WERI-Rb-1 (cell line): ENCODE data around the gene GNA15.
A peak's percentile ranks its signal among the peaks of the same experiment; 100 is the strongest.

ENCODE experiments used
- DNase-seq: peaks from one replicate; pipeline ENCODE4 v3.0.0-alpha.2; 2020
- H3K27ac ChIP-seq: fragments of 250-450 bp; sonication (Bioruptor Pico); 2 replicates; pipeline ENCODE4 v1.5.1; 2020; ENCODE audit warnings: mild to moderate bottlenecking, moderate library complexity
- H3K27me3 ChIP-seq: fragments of 250-450 bp; sonication (Bioruptor Pico); 2 replicates; pipeline ENCODE4 v1.5.1; 2021; ENCODE audit warnings: mild to moderate bottlenecking, low read depth, moderate library complexity; ENCODE audit not compliant: insufficient read depth, severe bottlenecking
- H3K36me3 ChIP-seq: fragments of 250-450 bp; sonication (Bioruptor Pico); 2 replicates; pipeline ENCODE4 v1.5.1; 2020; ENCODE audit warnings: mild to moderate bottlenecking, moderate library complexity
- H3K4me3 ChIP-seq: 2 replicates; pipeline ENCODE4 v1.5.1; 2011; ENCODE audit warnings: low read depth, mild to moderate bottlenecking, control low read depth, low read length
- H3K9me3 ChIP-seq: fragments of 250-450 bp; sonication (Bioruptor Pico); 2 replicates; pipeline ENCODE4 v1.5.1; 2021; ENCODE audit warnings: mild to moderate bottlenecking, moderate library complexity; ENCODE audit not compliant: severe bottlenecking
- TF ChIP-seq, protein P1 (sequence below): IDR thresholded peaks from 2 replicates; pipeline ENCODE4 v1.5.1; 2011; ENCODE audit warnings: low read depth, mild to moderate bottlenecking, control low read depth, inconsistent platforms, low read length

The GNA15 gene

DNA sequence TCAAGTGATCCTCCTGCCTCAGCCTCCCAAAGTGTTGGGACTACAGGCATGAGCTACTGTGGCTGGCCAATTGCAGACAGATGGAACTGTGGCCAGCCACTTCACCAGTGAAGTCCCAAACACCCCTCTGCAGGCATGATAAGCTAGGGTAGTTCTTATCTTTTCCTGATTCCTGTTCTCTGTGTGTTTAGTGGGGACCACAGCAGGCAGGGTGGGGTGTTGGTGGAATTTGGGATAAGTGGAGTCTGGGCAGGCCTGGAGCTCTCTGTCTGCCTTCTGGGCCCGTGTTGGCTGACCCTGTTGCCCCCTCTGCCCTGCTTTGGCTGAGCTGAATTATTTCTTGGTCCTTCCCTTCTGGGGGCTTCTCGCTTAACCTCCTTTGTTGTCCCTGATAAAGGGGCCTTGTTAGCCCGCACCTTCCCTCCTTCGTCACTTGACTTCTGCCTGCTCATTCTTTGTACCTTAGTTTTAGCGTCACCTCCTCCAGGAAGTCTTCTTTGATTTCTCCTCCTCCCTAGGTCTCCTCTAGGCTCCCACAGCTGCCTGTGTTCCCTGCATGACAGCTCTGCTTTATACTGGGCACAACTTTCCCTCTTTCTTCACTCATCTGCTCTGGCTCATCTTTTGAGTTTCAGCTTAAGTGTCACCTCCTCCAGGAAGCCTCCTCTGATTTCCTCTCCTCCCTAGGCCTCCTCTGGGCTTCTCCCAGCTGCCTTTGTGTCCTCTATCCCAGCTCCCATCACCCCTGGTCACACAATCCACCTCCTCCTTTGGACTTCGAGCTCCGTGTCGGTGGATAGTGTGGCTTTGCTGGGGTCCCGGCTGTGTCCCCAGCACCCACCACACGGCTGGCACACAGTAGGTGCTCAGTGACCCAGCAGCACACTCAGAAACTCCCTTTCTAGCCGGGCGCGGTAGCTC lies 48.1 kb downstream of the GNA15 start:
- no peak overlapping the region for H3K27ac ChIP-seq
- no peak overlapping the region for H3K4me3 ChIP-seq
- no peaks in the 10 kb centered on the region for H3K27me3 ChIP-seq
- no peak for DNase-seq
- TF ChIP-seq, protein P1, sequence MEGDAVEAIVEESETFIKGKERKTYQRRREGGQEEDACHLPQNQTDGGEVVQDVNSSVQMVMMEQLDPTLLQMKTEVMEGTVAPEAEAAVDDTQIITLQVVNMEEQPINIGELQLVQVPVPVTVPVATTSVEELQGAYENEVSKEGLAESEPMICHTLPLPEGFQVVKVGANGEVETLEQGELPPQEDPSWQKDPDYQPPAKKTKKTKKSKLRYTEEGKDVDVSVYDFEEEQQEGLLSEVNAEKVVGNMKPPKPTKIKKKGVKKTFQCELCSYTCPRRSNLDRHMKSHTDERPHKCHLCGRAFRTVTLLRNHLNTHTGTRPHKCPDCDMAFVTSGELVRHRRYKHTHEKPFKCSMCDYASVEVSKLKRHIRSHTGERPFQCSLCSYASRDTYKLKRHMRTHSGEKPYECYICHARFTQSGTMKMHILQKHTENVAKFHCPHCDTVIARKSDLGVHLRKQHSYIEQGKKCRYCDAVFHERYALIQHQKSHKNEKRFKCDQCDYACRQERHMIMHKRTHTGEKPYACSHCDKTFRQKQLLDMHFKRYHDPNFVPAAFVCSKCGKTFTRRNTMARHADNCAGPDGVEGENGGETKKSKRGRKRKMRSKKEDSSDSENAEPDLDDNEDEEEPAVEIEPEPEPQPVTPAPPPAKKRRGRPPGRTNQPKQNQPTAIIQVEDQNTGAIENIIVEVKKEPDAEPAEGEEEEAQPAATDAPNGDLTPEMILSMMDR: no peak
- peaks cover 11% of the 10 kb centered on the region for H3K36me3 ChIP-seq
- no peaks in the 10 kb centered on the region for H3K9me3 ChIP-seq

DNA sequence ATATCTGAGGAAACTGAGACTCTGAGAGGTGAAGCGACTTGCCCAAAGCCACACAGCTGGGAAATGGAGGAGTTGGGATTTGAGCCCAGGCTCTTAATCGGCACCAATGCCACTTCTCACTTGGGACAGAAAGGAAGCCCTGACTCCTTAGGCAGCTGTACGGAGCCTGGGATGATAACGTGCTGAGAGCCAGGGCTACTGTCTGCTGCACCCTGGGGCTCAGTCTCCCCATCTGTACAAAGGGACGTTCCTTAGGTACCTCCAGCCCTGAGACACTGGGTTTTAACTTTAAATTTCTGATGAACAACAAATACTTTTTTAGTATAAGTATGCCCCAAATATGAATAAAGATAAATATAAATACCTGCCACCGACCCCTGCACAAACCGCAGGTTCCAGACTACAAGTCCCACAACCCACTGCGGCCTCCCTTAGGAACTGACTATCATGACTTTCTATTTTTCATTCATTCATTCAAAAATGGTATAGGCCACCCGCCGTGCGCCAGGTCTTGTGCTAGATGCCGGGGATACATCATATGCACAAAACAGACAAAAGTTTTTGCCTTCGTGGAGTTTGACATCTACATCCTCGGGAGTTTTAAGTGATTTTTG lies 49.1 kb downstream of the GNA15 start:
- Histone ChIP-seq H3K27ac (peak overlapping the region; percentile 89), H3K27me3 (no peaks in the 10 kb centered on the region), H3K36me3 (peaks cover 15% of the 10 kb centered on the region), H3K4me3 (peak overlapping the region; percentile 65), H3K9me3 (no peaks in the 10 kb centered on the region)
- DNase-seq: peak; percentile 67
- TF ChIP-seq, protein P1: no peak

DNA sequence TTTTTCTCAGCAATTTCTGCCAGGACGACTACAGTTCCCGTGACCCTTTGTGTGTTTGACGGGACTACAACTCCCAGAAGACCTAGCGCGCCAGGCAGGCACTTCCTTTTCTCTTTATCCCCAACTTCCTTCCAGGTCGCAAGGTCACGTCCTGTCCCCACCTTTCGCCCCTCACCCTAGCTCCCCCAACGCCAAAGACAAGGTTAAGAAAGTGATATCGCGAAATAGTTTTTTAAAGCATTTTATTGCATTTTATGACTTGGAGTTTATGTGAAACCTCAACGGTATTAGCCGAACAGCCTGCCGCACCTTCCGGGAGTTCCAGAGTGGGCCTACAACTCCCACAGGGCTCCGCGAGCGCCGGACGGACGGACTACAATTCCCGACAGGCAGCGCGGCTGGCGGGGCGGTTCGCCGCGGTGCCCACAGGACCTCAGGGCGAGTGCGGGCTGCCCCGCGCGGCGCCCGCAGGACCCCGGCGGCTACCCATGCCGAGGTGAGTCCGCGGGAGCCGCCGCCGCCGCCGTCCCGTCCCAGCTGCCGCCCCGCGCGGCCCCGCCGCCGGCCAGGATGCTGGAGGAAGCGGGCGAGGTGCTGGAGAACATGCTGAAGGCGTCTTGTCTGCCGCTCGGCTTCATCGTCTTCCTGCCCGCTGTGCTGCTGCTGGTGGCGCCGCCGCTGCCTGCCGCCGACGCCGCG lies 49.8 kb downstream of the GNA15 start, which contains the start of gene NCLN:
Gene NCLN (plus strand): TSS at position 470 of the 699 bp plus-strand sequence. CDS start 101 bp downstream, at position 571.
- DNase-seq: peak; percentile 93
- Histone ChIP-seq H3K4me3 (peak within 1 kb of the TSS; percentile 67), H3K27me3 (no peaks in the 10 kb centered on the region), H3K9me3 (no peaks in the 10 kb centered on the region), H3K36me3 (peaks cover 15% of the 10 kb centered on the region), H3K27ac (peak within 1 kb of the TSS; percentile 89)
- TF ChIP-seq, protein P1: no peak

DNA sequence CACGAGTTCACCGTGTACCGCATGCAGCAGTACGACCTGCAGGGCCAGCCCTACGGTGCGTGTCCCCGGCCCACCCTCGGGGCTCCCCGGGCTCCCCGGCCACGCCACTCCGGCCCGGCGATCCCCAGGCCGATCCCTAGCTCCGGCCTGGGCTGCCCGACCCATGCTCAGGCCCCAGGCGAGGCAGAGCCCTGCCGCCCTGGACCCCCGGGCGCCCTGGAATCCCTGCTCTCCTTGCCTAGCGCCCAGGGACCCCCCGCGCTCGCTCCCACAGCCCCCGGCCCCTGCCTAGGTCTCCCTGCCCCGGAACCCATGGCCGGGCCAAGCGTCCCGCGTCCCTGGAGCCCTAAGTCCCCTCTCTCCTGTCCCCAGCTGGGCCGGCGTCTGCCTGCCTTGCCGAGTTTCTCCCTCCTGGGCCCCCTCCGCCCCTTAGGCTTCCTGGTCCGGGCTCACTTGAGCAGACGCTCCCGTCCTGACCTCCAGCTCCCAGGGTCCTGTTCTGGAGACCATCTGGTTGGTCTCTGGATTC lies 50.4 kb downstream of the GNA15 start:
- H3K9me3 ChIP-seq: no peaks in the 10 kb centered on the region
- no peak for DNase-seq
- H3K36me3 ChIP-seq: peaks cover 15% of the 10 kb centered on the region
- TF ChIP-seq, protein P1: no peak
- H3K4me3 ChIP-seq: peak overlapping the region; percentile 67
- peak overlapping the region; percentile 89 for H3K27ac ChIP-seq
- H3K27me3 ChIP-seq: no peaks in the 10 kb centered on the region

DNA sequence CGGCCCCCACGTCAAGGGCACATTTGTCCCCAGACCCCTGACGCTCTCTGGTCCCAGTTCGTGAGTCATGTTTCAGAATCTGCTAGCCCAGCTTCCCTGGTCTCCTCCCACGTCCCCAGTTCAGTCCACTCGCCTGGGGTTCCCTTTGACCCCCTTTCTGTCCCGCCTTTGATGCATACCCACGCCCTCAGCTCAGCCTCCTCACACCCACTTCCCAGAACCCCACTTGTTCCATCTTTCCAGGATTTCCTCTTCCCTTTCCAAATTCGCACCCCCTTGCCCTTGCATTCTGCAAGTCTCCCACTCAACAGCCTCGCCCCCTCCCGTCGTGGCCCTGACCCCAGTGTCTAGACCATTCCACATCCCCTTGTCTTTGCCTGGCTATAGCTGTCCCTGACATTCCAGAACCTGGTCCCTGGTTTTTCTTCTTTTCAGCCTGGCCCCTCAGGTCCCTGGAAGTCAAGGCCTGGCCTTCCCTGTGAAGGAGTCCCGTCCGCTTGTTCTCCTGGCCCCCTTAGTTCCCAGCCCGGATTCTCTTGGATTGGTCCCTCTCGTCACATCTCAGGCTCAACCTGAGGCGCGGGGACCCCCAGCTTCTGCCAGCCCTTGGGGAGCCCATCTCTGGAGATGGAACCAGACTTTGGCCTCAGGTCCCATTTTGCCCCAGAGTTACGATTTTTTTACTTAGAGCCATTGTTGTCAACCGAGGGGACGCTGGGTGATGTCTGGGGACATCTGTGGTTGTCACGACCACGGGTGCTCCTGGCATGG lies 51.2 kb downstream of the GNA15 start:
- Histone ChIP-seq H3K36me3 (peaks cover 15% of the 10 kb centered on the region), H3K9me3 (no peaks in the 10 kb centered on the region), H3K4me3 (peak overlapping the region; percentile 67), H3K27ac (peak overlapping the region; percentile 89; the same call in 1 of the 2 replicates), H3K27me3 (no peaks in the 10 kb centered on the region)
- DNase-seq: no peak
- TF ChIP-seq, protein P1: no peak
